Measurements from ENCODE around the gene GRIA4.
"Not testable (repeated sequence)": the region's sequence is repeated elsewhere in the genome, so short reads cannot be mapped to it uniquely, and the experiment has no call there.

Gene GRIA4

GRCh38 chr11:105933695-105934094 lies 323.8 kb downstream of the GRIA4 start:
- DNase-seq, result no peak

GRCh38 chr11:105935791-105936190 lies 325.9 kb downstream of the GRIA4 start:
- DNase-seq, result no peak

- DNase-seq, result no peak
Observed at GRCh38 chr11:105937331-105937730, 327.5 kb downstream of the GRIA4 start.

- no peak for DNase-seq
Observed at GRCh38 chr11:105937738-105938137, 327.9 kb downstream of the GRIA4 start.

GRCh38 chr11:105942921-105943320 lies 333.0 kb downstream of the GRIA4 start:
- DNase-seq, result no peak

GRCh38 chr11:105948918-105949590 lies 339.2 kb downstream of the GRIA4 start:
- no peak for DNase-seq

GRCh38 chr11:105953886-105954285 lies 344.0 kb downstream of the GRIA4 start:
- DNase-seq, result no peak

- no peak for DNase-seq
Observed at GRCh38 chr11:105960252-105961245, 350.7 kb downstream of the GRIA4 start.

- no peak for DNase-seq
Observed at GRCh38 chr11:105968021-105968697, 358.3 kb downstream of the GRIA4 start.

GRCh38 chr11:105969756-105970155 lies 359.9 kb downstream of the GRIA4 start:
- no peak for DNase-seq

- no peak for DNase-seq
Observed at GRCh38 chr11:105975128-105975527, 365.3 kb downstream of the GRIA4 start.

GRCh38 chr11:105979997-105980703 lies 370.3 kb downstream of the GRIA4 start:
- DNase-seq, result no peak

GRCh38 chr11:105986554-105986953 lies 376.7 kb downstream of the GRIA4 start:
- DNase-seq, result no peak

GRCh38 chr11:105988197-105988596 lies 378.3 kb downstream of the GRIA4 start:
- DNase-seq, result no peak

- no peak for DNase-seq
Observed at GRCh38 chr11:105989124-105989523, 379.3 kb downstream of the GRIA4 start.

- DNase-seq, result no peak
Observed at GRCh38 chr11:105991888-105992287, 382.0 kb downstream of the GRIA4 start.

- no peak for DNase-seq
Observed at GRCh38 chr11:106001304-106002012, 391.6 kb downstream of the GRIA4 start.

- DNase-seq, result not testable (repeated sequence)
Observed at GRCh38 chr11:106003094-106003493, 393.2 kb downstream of the GRIA4 start.

GRCh38 chr11:106011481-106011880 lies 401.6 kb downstream of the GRIA4 start:
- DNase-seq, result no peak

- DNase-seq, result no peak
Observed at GRCh38 chr11:106012744-106013143, 402.9 kb downstream of the GRIA4 start.

GRCh38 chr11:106014035-106014434 lies 404.2 kb downstream of the GRIA4 start:
- no peak for DNase-seq

- no peak for DNase-seq
Observed at GRCh38 chr11:106014620-106015019, 404.7 kb downstream of the GRIA4 start.
